ENCODE data around the gene ASTN1. TPM values are rescaled to one million over a fixed set of nuclear protein-coding genes. Genes with fewer than 3 reads are reported as not detected.

ASTN1 gene
- total RNA-seq, 2 donors from 2014 or later: 0.23 to 0.62 TPM

- Histone ChIP-seq H3K4me3 (no peak overlapping the region), H3K4me1 (replicated peaks) (no peaks in the 10 kb centered on the region), H3K36me3 (no peaks in the 10 kb centered on the region), H3K27me3 (replicated peaks; ENCODE audit: insufficient read depth) (no peaks in the 10 kb centered on the region), H3K27ac (no peak overlapping the region), H3K9me3 (no peaks in the 10 kb centered on the region)
- TF ChIP-seq CTCF (IDR thresholded peaks at IDR 0.05) (no peak), POLR2AphosphoS5 (IDR thresholded peaks at IDR 0.05) (no peak)
- intact Hi-C loops (cut with DNase I): no loop called here
- no peak for DNase-seq (ENCODE audit: low spot score)
- WGBS: 65% methylated on average over 4 of the region's 4 CpGs
Measured at GRCh38 chr1:177119311-177119710, 45.2 kb downstream of the ASTN1 start.

GRCh38 chr1:177118901-177119300, 45.6 kb downstream of the ASTN1 start:
- WGBS: 81% methylated on average over 4 of the region's 4 CpGs
- TF ChIP-seq POLR2A (IDR thresholded peaks at IDR 0.05) (no peak), POLR2AphosphoS5 (IDR thresholded peaks at IDR 0.05) (no peak), CTCF (IDR thresholded peaks at IDR 0.05) (no peak)
- intact Hi-C loops (cut with DNase I): no loop called here
- DNase-seq (ENCODE audit: low spot score): no peak
- Histone ChIP-seq H3K27me3 (replicated peaks; ENCODE audit: insufficient read depth) (no peaks in the 10 kb centered on the region), H3K4me3 (no peak overlapping the region), H3K36me3 (no peaks in the 10 kb centered on the region), H3K27ac (no peak overlapping the region), H3K9me3 (no peaks in the 10 kb centered on the region), H3K4me1 (replicated peaks) (no peaks in the 10 kb centered on the region)

DNA sequence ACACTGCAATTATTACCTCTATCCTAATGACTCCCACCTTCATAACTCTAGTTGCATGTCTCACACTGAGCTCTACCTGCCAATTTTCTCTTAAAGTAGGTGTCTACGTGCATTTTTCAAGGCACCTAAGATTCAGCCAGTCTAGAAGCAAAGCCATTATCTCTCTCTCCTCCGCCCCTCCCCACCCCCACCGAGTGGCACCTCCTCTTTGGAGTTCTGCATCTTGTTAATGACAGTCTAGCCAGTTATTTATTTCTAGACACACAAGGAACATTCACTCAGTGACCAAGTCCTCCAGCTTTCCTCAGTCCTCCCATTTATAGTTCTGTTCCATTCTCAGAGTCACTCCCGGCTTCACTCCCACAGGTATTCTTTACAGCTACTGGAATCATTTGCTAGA, 47.6 kb downstream of the ASTN1 start:
- Histone ChIP-seq H3K27me3 (replicated peaks; ENCODE audit: insufficient read depth) (no peaks in the 10 kb centered on the region), H3K4me3 (no peak overlapping the region), H3K36me3 (no peaks in the 10 kb centered on the region), H3K9me3 (no peaks in the 10 kb centered on the region), H3K27ac (no peak overlapping the region), H3K4me1 (replicated peaks) (no peaks in the 10 kb centered on the region)
- TF ChIP-seq POLR2A (IDR thresholded peaks at IDR 0.05): no peak
- TF ChIP-seq POLR2AphosphoS5 (IDR thresholded peaks at IDR 0.05): no peak
- no peak for TF ChIP-seq CTCF (IDR thresholded peaks at IDR 0.05)
- WGBS: 67% methylated on average over 4 of the region's 4 CpGs
- intact Hi-C loops (cut with DNase I): no loop called here
- no peak for DNase-seq (ENCODE audit: low spot score)

GRCh38 chr1:177106614-177107365, 57.7 kb downstream of the ASTN1 start:
- no peaks in the 10 kb centered on the region for H3K27me3 ChIP-seq (replicated peaks; ENCODE audit: insufficient read depth)
- H3K9me3 ChIP-seq: no peaks in the 10 kb centered on the region
- H3K36me3 ChIP-seq: no peaks in the 10 kb centered on the region
- H3K4me1 ChIP-seq (replicated peaks): no peaks in the 10 kb centered on the region
- intact Hi-C loops (cut with DNase I): no loop called here
- H3K27ac ChIP-seq: no peak overlapping the region
- DNase-seq (ENCODE audit: low spot score): no peak
- WGBS: 67% methylated on average over 4 of the region's 4 CpGs
- no peak for TF ChIP-seq POLR2A (IDR thresholded peaks at IDR 0.05)
- no peak for TF ChIP-seq POLR2AphosphoS5 (IDR thresholded peaks at IDR 0.05)
- no peak for TF ChIP-seq CTCF (IDR thresholded peaks at IDR 0.05)
- no peak overlapping the region for H3K4me3 ChIP-seq

GRCh38 chr1:177106196-177106595, 58.3 kb downstream of the ASTN1 start:
- intact Hi-C loops (cut with DNase I): no loop called here
- DNase-seq (ENCODE audit: low spot score): no peak
- Histone ChIP-seq H3K4me1 (replicated peaks) (no peaks in the 10 kb centered on the region), H3K4me3 (no peak overlapping the region), H3K27ac (no peak overlapping the region), H3K36me3 (no peaks in the 10 kb centered on the region), H3K27me3 (replicated peaks; ENCODE audit: insufficient read depth) (no peaks in the 10 kb centered on the region), H3K9me3 (no peaks in the 10 kb centered on the region)
- 91% methylated on average over 1 of the region's 1 CpG for WGBS
- no peak for TF ChIP-seq CTCF (IDR thresholded peaks at IDR 0.05)
